ENCODE results near the gene ACP5. TPM values are rescaled to one million over a fixed set of nuclear protein-coding genes. Genes with fewer than 3 reads are reported as not detected.

The ACP5 gene
- total and polyA plus RNA-seq, 11 donors, result 0.56 to 54.1 (median 2.8) TPM

GRCh38 chr19:11555246-11555645 is 22.2 kb downstream of the ACP5 start:
- H3K36me3 ChIP-seq, result peaks cover 0 to 30% (median 24%) of the 10 kb centered on the region in 9 donors

GRCh38 chr19:11554160-11554559 is 23.3 kb downstream of the ACP5 start:
- H3K36me3 ChIP-seq, result peaks cover 0 to 36% (median 29%) of the 10 kb centered on the region in 9 donors
- no peaks in the 10 kb centered on the region for H3K27me3 ChIP-seq
- H3K4me3 ChIP-seq, result no peak overlapping the region
- peaks cover 0 to 26% (median 11%) of the 10 kb centered on the region in 12 donors for H3K4me1 ChIP-seq
- TF ChIP-seq CTCF (IDR thresholded peaks at IDR 0.05) (no peak), POLR2A (IDR thresholded peaks at IDR 0.05) (no peak)
- 88 to 93% (median 93%) methylated on average over 12 of the region's 12 CpGs for WGBS, 4 donors
- H3K9me3 ChIP-seq, result no peaks in the 10 kb centered on the region
- ATAC-seq (no peak), DNase-seq (no peak)
- H3K27ac ChIP-seq, result no peak overlapping the region
- intact Hi-C loops (cut with DNase I), result no loop called here

More at GRCh38 chr19:11555246-11555645, 22.2 kb downstream of the ACP5 start:
- 74 to 80% (median 77%) methylated on average over 6 of the region's 6 CpGs for WGBS, 4 donors
- intact Hi-C loops (cut with DNase I), result loop anchor here in 1 of 10 donors (5.0 kb wide), 1 partner anchor 42 kb away; the partner anchor contains the start of gene ZNF627
- no peak for TF ChIP-seq POLR2A (IDR thresholded peaks at IDR 0.05)
- no peak for TF ChIP-seq CTCF (IDR thresholded peaks at IDR 0.05)
- DNase-seq (no peak), ATAC-seq (no peak)
- no peaks in the 10 kb centered on the region for H3K27me3 ChIP-seq
- H3K27ac ChIP-seq, result no peak overlapping the region
- peaks cover 0 to 35% (median 18%) of the 10 kb centered on the region in 12 donors for H3K4me1 ChIP-seq
- no peak overlapping the region for H3K4me3 ChIP-seq
- H3K9me3 ChIP-seq, result no peaks in the 10 kb centered on the region

- H3K27me3 ChIP-seq, result no peaks in the 10 kb centered on the region
- peaks cover 0 to 16% (median 4%) of the 10 kb centered on the region in 12 donors for H3K4me1 ChIP-seq
- DNase-seq (no peak), ATAC-seq (no peak)
- H3K4me3 ChIP-seq, result no peak overlapping the region
- no peaks in the 10 kb centered on the region for H3K9me3 ChIP-seq
- 76 to 82% (median 78%) methylated on average over 8 to 20 of the region's 20 CpGs for WGBS, 4 donors
- no peak for TF ChIP-seq CTCF (IDR thresholded peaks at IDR 0.05)
- TF ChIP-seq POLR2A (IDR thresholded peaks at IDR 0.05), result no peak
- H3K27ac ChIP-seq, result peak overlapping the region in 1 of 12 donors; percentile 89
- H3K36me3 ChIP-seq, result peaks cover 0 to 41% (median 30%) of the 10 kb centered on the region in 9 donors
- intact Hi-C loops (cut with DNase I), result no loop called here
Observed at GRCh38 chr19:11552666-11553372, 24.6 kb downstream of the ACP5 start.

- peak overlapping the region in 1 of 12 donors; percentile 89 for H3K27ac ChIP-seq
Observed at GRCh38 chr19:11551603-11552235, 25.7 kb downstream of the ACP5 start.

More at GRCh38 chr19:11551603-11552235, 25.7 kb downstream of the ACP5 start:
- intact Hi-C loops (cut with DNase I), result no loop called here
- TF ChIP-seq CTCF (IDR thresholded peaks at IDR 0.05) (peak in 7 of 12 donors; percentile 10 to 39 (median 29)), POLR2A (IDR thresholded peaks at IDR 0.05) (no peak)
- 77 to 88% (median 81%) methylated on average over 10 to 26 of the region's 26 CpGs for WGBS, 4 donors
- Histone ChIP-seq H3K4me1 (peaks cover 0 to 14% (median 0%) of the 10 kb centered on the region in 12 donors), H3K9me3 (no peaks in the 10 kb centered on the region), H3K27me3 (no peaks in the 10 kb centered on the region), H3K36me3 (peaks cover 0 to 46% (median 30%) of the 10 kb centered on the region in 9 donors), H3K4me3 (no peak overlapping the region)
- DNase-seq (peak in 1 of 5 donors; percentile 65), ATAC-seq (peak in 3 of 4 donors; percentile 6 to 55 (median 18))
